K562 (cell line): Measurements from ENCODE around the gene ATP8A1. TPM values are rescaled to one million over a fixed set of nuclear protein-coding genes. Genes with fewer than 3 reads are reported as not detected.
"Not testable (repeated sequence)": the region's sequence is repeated elsewhere in the genome, so short reads cannot be mapped to it uniquely, and the experiment has no call there.

ENCODE experiments used
- ATAC-seq: fragments of 200-7000 bp; cut with Tn5 transposase; 3 replicates; pipeline ENCODE4 v1.9.1; 2020; ENCODE audit warnings: moderate library complexity
- BruUV-seq: library from RNA; stranded (reverse); fragments of 400-500 nt; replicated peaks from 2 replicates; lab custom pipeline; 2021; lab: Mats Ljungman, UMichigan
- CTCF ChIA-PET: fragments of 300-600 bp; formaldehyde crosslinking; extraction: SDS; loops from one replicate; lab custom pipeline; 2021; ENCODE audit warnings: low intra/inter-chr PET ratio; lab: Yijun Ruan, JAX
- POLR2A ChIA-PET: fragments of 300-600, 350-650 bp; sonication (Branson Sonifier 250); formaldehyde crosslinking; extraction: SDS; loops from one replicate; lab custom pipeline; 2021; ENCODE audit warnings: antibody characterized with exemption, inconsistent platforms; lab: Yijun Ruan, JAX
- DNase-seq, 4 experiments: peaks; one replicate each; pipeline versions ENCODE4 v3.0.0 to v3.0.0-alpha.2; 2011 to 2018; ENCODE audit warnings: low spot score in 3 of 4, mixed read lengths in 3 of 4; ENCODE audit errors: extremely low read depth in 1 of 4
- FAIRE-seq: peaks from 2 replicates; lab custom pipeline; 2011; peaks lifted over from hg19 to GRCh38; lab: Jason Lieb, UNC
- H2AFZ ChIP-seq: 2 replicates; pipeline ENCODE4 v1.6.0; 2011; ENCODE audit warnings: low read depth, low read length, control low read depth, inconsistent platforms
- H3K27ac ChIP-seq: fragments of 200-600 bp; 3 replicates; pipeline ENCODE4 v1.8.0; 2011; ENCODE audit warnings: low read depth, mild to moderate bottlenecking, control low read depth, inconsistent platforms, low read length, moderate library complexity, mixed read lengths; ENCODE audit errors: extremely low read depth
- H3K27me3 ChIP-seq, 2 experiments: fragments of 300-600 bp in 1 of 2; 2 replicates in 1 of 2; 3 replicates in 1 of 2; pipeline versions ENCODE4 v1.6.0 to v1.8.0; 2011; ENCODE audit warnings: inconsistent platforms in 2 of 2, low read length in 2 of 2, mild to moderate bottlenecking in 1 of 2, mixed read lengths in 1 of 2, moderate library complexity in 1 of 2; ENCODE audit not compliant: control insufficient read depth in 2 of 2, insufficient read depth in 2 of 2
- H3K36me3 ChIP-seq: fragments of 300-600 bp; 3 replicates; pipeline ENCODE4 v1.8.0; 2011; ENCODE audit warnings: mild to moderate bottlenecking, low read length, inconsistent platforms; ENCODE audit not compliant: control insufficient read depth, insufficient read depth
- H3K4me1 ChIP-seq, 2 experiments: fragments of 200-600 bp in 1 of 2; replicated peaks in 1 of 2; 2 replicates in 1 of 2; 3 replicates in 1 of 2; pipeline versions ENCODE4 v1.5.1 to v1.8.0; 2011; ENCODE audit warnings: inconsistent platforms in 2 of 2, low read length in 2 of 2, mild to moderate bottlenecking in 1 of 2, mixed read lengths in 1 of 2, moderate library complexity in 1 of 2; ENCODE audit not compliant: control insufficient read depth in 2 of 2, insufficient read depth in 2 of 2
- H3K4me2 ChIP-seq: 2 replicates; pipeline ENCODE4 v1.6.1; 2011; ENCODE audit warnings: low read length, control low read depth, inconsistent platforms, mixed read lengths; ENCODE audit not compliant: insufficient read depth
- H3K4me3 ChIP-seq: fragments of 200-600 bp; sonication (generic), shearing (Covaris generic); 2 replicates; pipeline ENCODE4 v1.5.1; 2016; ENCODE audit warnings: control low read depth, inconsistent platforms
- H3K79me2 ChIP-seq: fragments of 200-600 bp; 3 replicates; pipeline ENCODE4 v1.8.0; 2011; ENCODE audit warnings: low read length, inconsistent platforms; ENCODE audit not compliant: control insufficient read depth, insufficient read depth
- H3K9ac ChIP-seq, 2 experiments: 2 replicates each; pipeline versions ENCODE4 v1.6.0 to v1.6.1; 2011; ENCODE audit warnings: low read depth in 2 of 2, low read length in 2 of 2, control low read depth in 1 of 2, inconsistent platforms in 1 of 2, mild to moderate bottlenecking in 1 of 2, mixed read lengths in 1 of 2; ENCODE audit not compliant: insufficient read depth in 1 of 2
- H3K9me1 ChIP-seq: one replicate; pipeline ENCODE4 v1.6.0; 2011; ENCODE audit warnings: inconsistent platforms, mild to moderate bottlenecking, low read length, moderate library complexity; ENCODE audit not compliant: control insufficient read depth, insufficient read depth
- H3K9me3 ChIP-seq: replicated peaks from 2 replicates; pipeline ENCODE4 v1.5.1; 2011; ENCODE audit warnings: low read depth, low read length, inconsistent platforms; ENCODE audit not compliant: control insufficient read depth, insufficient read depth
- H4K20me1 ChIP-seq: replicated peaks from 2 replicates; pipeline ENCODE4 v1.6.1; 2011; ENCODE audit warnings: low read length, inconsistent platforms, mixed read lengths; ENCODE audit not compliant: control insufficient read depth, insufficient read depth
- GABPB2 ChIP-seq: fragments of 250-450 bp; sonication (Bioruptor Pico); conservative IDR thresholded peaks from 2 replicates; pipeline ENCODE4 v1.5.1; 2021; ENCODE audit warnings: mild to moderate bottlenecking
- IRF2 ChIP-seq: sonication (generic); formaldehyde crosslinking; IDR thresholded peaks from 2 replicates; pipeline ENCODE4 v1.8.1; 2022; ENCODE audit warnings: mild to moderate bottlenecking, missing genetic modification reagents
- PTTG1 ChIP-seq: fragments of 450-650 bp; IDR thresholded peaks from 2 replicates; pipeline ENCODE4 v1.6.1; 2016; ENCODE audit warnings: low read depth, mild to moderate bottlenecking, missing genetic modification characterization, missing compliant biosample characterization
- ZNF133 ChIP-seq: fragments of 250-450 bp; sonication (Bioruptor Pico); IDR thresholded peaks from 2 replicates; pipeline ENCODE4 v1.4.0; 2020; ENCODE audit warnings: mild to moderate bottlenecking
- ZNF212 ChIP-seq: fragments of 450-650 bp; formaldehyde crosslinking; IDR thresholded peaks from 2 replicates; pipeline ENCODE4 v1.4.0; 2020; ENCODE audit warnings: mild to moderate bottlenecking
- WGBS: fragments of 100-300 bp; shearing (Covaris generic); methylation state at CpG from one replicate; pipeline ENCODE4 v1.1.6; 2016; ENCODE audit warnings: low coverage, mixed read lengths; ENCODE audit not compliant: insufficient coverage; ENCODE audit errors: missing lambda C conversion rate; 5-methylcytosine and 5-hydroxymethylcytosine counted together
- in situ Hi-C: fragments of 300-500 bp; cut with MboI; formaldehyde crosslinking; loops from 4 replicates; pipeline ENCODE4 v1.15.0; 2018; ENCODE audit warnings: inconsistent platforms, mixed read lengths
- intact Hi-C: fragments of 100-400 bp; cut with micrococcal nuclease; formaldehyde crosslinking; loops from 2 replicates; pipeline ENCODE4 v1.14.2; 2022
- polyA plus RNA-seq, 8 experiments: library from polyadenylated mRNA; depleted of rRNA in 4 of 8; stranded (reverse) in 5 of 8; unstranded in 3 of 8; fragments of >200 nt; fragmentation: Nextera tagmentation in 2 of 8; fragmentation: Illumina TruSeq in 1 of 8; extraction: Ambion mirVana in 2 of 8; extraction: Trizol in 1 of 8; gene quantifications; 2 replicates each; pipeline versions ENCODE4 v1.2.1 to v1.2.3, GENCODE V29; 2011 to 2014; ENCODE audit warnings: inconsistent platforms in 1 of 8, missing spikeins in 1 of 8
- total RNA-seq, 7 experiments: library from RNA; depleted of rRNA in 6 of 7; stranded (reverse); fragments of >200 nt in 6 of 7; fragmentation: Illumina TruSeq in 2 of 7; extraction: Trizol in 2 of 7; gene quantifications; 2 replicates each; pipeline versions ENCODE4 v1.2.1 to v1.2.3, GENCODE V29; 2011 to 2021; ENCODE audit warnings: low replicate concordance in 1 of 7
- TF ChIP-seq, protein P1 (sequence below): fragments of 250-450 bp; sonication (Bioruptor Pico); IDR thresholded peaks from 2 replicates; pipeline ENCODE4 v1.5.0; 2021; ENCODE audit warnings: mild to moderate bottlenecking, borderline replicate concordance

Gene ATP8A1
- total and polyA plus RNA-seq, 9 of the 15 experiments (the other 6 are each of a cell fraction or from before 2014, with no cell fraction given), result 0.05 to 0.29 (median 0.07) TPM; not detected in 2

DNA sequence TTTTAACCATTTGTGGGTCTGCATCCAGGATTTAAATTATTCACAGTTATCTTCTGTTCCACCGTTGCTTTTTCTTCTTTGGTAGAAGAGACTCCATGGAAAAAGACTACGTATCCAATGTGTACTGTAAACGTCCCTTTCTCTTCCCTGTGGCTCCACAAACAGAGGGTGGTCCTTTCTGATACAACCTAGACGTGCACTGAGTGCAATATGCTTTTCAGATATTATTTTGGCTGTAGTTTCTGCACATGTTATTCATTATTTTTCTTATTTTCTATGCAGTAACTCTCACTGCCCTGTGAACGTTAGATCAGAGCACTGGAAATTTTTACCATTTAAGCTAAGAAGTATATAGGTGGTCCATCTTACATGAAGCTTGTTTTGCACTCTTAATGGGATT is 186.9 kb downstream of the ATP8A1 start (continued):
- TF ChIP-seq IRF2 (CRISPR knock-in tag), result no peak
- no peak for TF ChIP-seq ZNF133 (CRISPR knock-in tag)

DNA sequence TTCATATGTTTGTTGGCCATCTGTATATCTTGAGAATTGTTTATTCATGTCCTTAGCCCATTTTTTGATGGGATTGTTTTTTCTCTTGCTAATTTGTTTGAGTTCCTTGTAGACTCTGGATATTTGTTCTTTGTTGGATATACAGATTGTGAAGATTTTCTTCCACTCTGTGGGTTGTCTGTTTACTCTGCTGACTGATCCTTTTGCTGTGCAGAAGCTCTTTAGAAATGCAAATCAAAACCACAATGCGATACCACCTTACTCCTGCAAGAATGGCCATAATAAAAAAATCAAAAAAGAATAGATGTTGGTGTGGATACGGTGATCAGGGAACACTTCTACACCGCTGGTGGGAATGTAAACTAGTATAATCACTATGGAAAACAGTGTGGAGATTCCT is 189.1 kb downstream of the ATP8A1 start:
- H3K4me3 ChIP-seq, POLR2A ChIA-PET, H3K4me1 ChIP-seq, H3K79me2 ChIP-seq, H3K9me3 ChIP-seq, ATAC-seq, FAIRE-seq, H3K27me3 ChIP-seq, intact Hi-C loops, H4K20me1 ChIP-seq, H2AFZ ChIP-seq, CTCF ChIA-PET, H3K9ac ChIP-seq, H3K4me2 ChIP-seq, in situ Hi-C loops, H3K36me3 ChIP-seq, DNase-seq, H3K27ac ChIP-seq, H3K9me1 ChIP-seq, BruUV-seq: not testable (repeated sequence)
- 4% methylated on average over 3 of the region's 3 CpGs for WGBS

GRCh38 chr4:42466273-42466844 is 190.5 kb downstream of the ATP8A1 start:
- Histone ChIP-seq H3K27me3 (no peaks in the 10 kb centered on the region), H3K4me2 (no peak overlapping the region), H3K4me1 (no peaks in the 10 kb centered on the region), H2AFZ (no peak overlapping the region), H3K36me3 (no peaks in the 10 kb centered on the region), H3K79me2 (no peaks in the 10 kb centered on the region), H3K9ac (no peak overlapping the region), H3K9me3 (no peaks in the 10 kb centered on the region), H3K27ac (no peak overlapping the region), H3K4me3 (no peak overlapping the region), H3K9me1 (no peaks in the 10 kb centered on the region), H4K20me1 (no peaks in the 10 kb centered on the region)
- ChIA-PET CTCF (no interaction called here), POLR2A (no interaction called here)
- WGBS, result 0% methylated on average over 2 of the region's 2 CpGs
- ATAC-seq, result no peak
- BruUV-seq, result no TSS peak
- in situ Hi-C loops, result no loop called here
- DNase-seq, result no peak
- intact Hi-C loops, result no loop called here
- no peak for FAIRE-seq
- TF ChIP-seq GABPB2 (CRISPR knock-in tag) (no peak), ZNF212 (no peak), PTTG1 (no peak)
- TF ChIP-seq, protein P1, sequence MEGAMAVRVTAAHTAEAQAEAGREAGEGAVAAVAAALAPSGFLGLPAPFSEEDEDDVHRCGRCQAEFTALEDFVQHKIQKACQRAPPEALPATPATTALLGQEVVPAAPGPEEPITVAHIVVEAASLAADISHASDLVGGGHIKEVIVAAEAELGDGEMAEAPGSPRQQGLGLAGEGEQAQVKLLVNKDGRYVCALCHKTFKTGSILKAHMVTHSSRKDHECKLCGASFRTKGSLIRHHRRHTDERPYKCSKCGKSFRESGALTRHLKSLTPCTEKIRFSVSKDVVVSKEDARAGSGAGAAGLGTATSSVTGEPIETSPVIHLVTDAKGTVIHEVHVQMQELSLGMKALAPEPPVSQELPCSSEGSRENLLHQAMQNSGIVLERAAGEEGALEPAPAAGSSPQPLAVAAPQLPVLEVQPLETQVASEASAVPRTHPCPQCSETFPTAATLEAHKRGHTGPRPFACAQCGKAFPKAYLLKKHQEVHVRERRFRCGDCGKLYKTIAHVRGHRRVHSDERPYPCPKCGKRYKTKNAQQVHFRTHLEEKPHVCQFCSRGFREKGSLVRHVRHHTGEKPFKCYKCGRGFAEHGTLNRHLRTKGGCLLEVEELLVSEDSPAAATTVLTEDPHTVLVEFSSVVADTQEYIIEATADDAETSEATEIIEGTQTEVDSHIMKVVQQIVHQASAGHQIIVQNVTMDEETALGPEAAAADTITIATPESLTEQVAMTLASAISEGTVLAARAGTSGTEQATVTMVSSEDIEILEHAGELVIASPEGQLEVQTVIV, result no peak
